ENCODE results near the gene SEBOX.

- TF ChIP-seq SIN3A (IDR thresholded peaks at IDR 0.05; ENCODE audit: borderline replicate concordance, insufficient read depth, low read length) (no peak), FOXP2 (optimal IDR thresholded peaks at IDR 0.05; ENCODE audit: borderline replicate concordance, extremely low read depth, extremely low read length, insufficient read depth) (no peak)
Observed at GRCh38 chr17:28372203-28372944, 7.4 kb upstream of the SEBOX start.

All from PFSK-1 (cell line).